NB4 (cell line): ENCODE measurements around the gene SLCO1C1.

Experiments
- DNase-seq: peaks from one replicate; pipeline ENCODE4 v3.0.0; 2010; ENCODE audit warnings: low read depth
- H3K4me3 ChIP-seq: one replicate; pipeline ENCODE4 v1.5.1; 2011; ENCODE audit warnings: mild to moderate bottlenecking, low read depth, low read length, moderate library complexity
- MAX ChIP-seq: IDR thresholded peaks from 2 replicates; pipeline ENCODE4 v1.6.1; 2011; ENCODE audit warnings: low read depth, low read length
- MYC ChIP-seq: IDR thresholded peaks from 2 replicates; pipeline ENCODE4 v1.6.1; 2011; ENCODE audit warnings: low read depth, low read length
- POLR2A ChIP-seq: IDR thresholded peaks from 2 replicates; pipeline ENCODE4 v1.6.1; 2011; ENCODE audit warnings: mild to moderate bottlenecking; ENCODE audit not compliant: insufficient read length; ENCODE audit errors: extremely low read depth
- TF ChIP-seq, protein P1 (sequence below): IDR thresholded peaks from one replicate; pipeline ENCODE4 v1.5.1; 2012; ENCODE audit warnings: low read depth, low read length

The SLCO1C1 gene, protein sequence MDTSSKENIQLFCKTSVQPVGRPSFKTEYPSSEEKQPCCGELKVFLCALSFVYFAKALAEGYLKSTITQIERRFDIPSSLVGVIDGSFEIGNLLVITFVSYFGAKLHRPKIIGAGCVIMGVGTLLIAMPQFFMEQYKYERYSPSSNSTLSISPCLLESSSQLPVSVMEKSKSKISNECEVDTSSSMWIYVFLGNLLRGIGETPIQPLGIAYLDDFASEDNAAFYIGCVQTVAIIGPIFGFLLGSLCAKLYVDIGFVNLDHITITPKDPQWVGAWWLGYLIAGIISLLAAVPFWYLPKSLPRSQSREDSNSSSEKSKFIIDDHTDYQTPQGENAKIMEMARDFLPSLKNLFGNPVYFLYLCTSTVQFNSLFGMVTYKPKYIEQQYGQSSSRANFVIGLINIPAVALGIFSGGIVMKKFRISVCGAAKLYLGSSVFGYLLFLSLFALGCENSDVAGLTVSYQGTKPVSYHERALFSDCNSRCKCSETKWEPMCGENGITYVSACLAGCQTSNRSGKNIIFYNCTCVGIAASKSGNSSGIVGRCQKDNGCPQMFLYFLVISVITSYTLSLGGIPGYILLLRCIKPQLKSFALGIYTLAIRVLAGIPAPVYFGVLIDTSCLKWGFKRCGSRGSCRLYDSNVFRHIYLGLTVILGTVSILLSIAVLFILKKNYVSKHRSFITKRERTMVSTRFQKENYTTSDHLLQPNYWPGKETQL

DNA sequence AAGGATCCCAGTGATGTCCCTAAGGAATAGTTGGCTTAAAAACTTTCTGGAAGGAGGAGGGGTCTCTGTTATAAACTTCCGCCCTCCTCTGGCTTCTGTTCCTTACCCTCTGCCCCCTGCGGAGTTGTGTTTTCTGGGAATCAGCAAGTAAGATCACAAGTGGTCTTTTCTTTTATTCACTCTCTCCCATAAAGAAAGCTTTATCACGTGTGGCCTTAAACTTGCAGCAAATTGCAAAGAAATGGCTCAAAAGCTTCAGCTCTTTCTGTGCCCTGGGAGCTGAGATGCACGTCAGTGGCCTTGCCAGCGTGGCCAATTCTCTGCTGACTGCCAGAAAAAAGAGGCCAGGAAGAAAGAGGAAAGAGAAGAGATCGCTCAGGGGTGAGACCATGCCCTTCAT is at the start of gene SLCO1C1:
Gene SLCO1C1 (plus strand): TSS at position 101 of the 400 bp plus-strand sequence. CDS start 4,245 bp downstream, outside the sequence.
- TF ChIP-seq MAX (no peak), POLR2A (no peak), MYC (no peak)
- TF ChIP-seq, protein P1, sequence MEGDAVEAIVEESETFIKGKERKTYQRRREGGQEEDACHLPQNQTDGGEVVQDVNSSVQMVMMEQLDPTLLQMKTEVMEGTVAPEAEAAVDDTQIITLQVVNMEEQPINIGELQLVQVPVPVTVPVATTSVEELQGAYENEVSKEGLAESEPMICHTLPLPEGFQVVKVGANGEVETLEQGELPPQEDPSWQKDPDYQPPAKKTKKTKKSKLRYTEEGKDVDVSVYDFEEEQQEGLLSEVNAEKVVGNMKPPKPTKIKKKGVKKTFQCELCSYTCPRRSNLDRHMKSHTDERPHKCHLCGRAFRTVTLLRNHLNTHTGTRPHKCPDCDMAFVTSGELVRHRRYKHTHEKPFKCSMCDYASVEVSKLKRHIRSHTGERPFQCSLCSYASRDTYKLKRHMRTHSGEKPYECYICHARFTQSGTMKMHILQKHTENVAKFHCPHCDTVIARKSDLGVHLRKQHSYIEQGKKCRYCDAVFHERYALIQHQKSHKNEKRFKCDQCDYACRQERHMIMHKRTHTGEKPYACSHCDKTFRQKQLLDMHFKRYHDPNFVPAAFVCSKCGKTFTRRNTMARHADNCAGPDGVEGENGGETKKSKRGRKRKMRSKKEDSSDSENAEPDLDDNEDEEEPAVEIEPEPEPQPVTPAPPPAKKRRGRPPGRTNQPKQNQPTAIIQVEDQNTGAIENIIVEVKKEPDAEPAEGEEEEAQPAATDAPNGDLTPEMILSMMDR = no peak
- H3K4me3 ChIP-seq = no peak within 1 kb of the TSS
- DNase-seq = no peak

GRCh38 chr12:20646239-20646827 is 48.8 kb upstream of the SLCO1C1 start:
- H3K4me3 ChIP-seq = no peak overlapping the region
- DNase-seq = peak; percentile 76
- TF ChIP-seq MYC (no peak), MAX (peak; percentile 48; the same call in 1 of the 2 replicates), POLR2A (no peak)
- TF ChIP-seq, protein P1 = peak; percentile 91

GRCh38 chr12:20653871-20654270 is 41.3 kb upstream of the SLCO1C1 start:
- DNase-seq = no peak
- no peak for TF ChIP-seq POLR2A
- TF ChIP-seq, protein P1 = no peak
- no peak for TF ChIP-seq MYC

DNA sequence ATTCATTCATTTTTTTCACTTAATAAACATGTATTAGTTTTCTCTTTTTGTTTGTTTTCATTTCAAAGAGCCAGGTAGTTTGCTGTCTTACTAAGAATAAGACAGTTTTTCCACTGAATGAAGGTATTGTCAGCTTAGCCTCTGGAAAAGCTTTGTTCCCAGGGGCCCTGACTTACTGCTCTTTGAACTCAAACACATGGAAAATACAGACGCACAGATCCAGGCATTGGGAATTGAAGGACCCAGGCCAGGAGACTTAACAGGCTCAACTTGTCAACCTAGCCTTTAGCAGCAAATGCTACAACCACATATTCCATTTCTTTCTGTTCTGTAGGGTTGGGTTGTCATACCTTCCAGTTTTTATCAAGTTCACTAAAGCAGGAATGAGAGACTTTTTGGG is 38.5 kb upstream of the SLCO1C1 start:
- TF ChIP-seq POLR2A (no peak), MAX (no peak), MYC (no peak)
- TF ChIP-seq, protein P1 = no peak
- no peak for DNase-seq
- H3K4me3 ChIP-seq = no peak overlapping the region

More at GRCh38 chr12:20653871-20654270, 41.3 kb upstream of the SLCO1C1 start:
- no peak overlapping the region for H3K4me3 ChIP-seq

- TF ChIP-seq POLR2A (no peak), MAX (no peak), MYC (no peak)
- TF ChIP-seq, protein P1 = no peak
- H3K4me3 ChIP-seq = no peak overlapping the region
- no peak for DNase-seq
Observed at GRCh38 chr12:20657496-20657895, 37.6 kb upstream of the SLCO1C1 start.
